Mucosa of descending colon (tissue), 3 donors: ENCODE results near the gene LRP1B. TPM values are rescaled to one million over a fixed set of nuclear protein-coding genes. Genes with fewer than 3 reads are reported as not detected.

Experiments
- ATAC-seq: fragments of 200-7000 bp; cut with Tn5 transposase; one replicate; pipeline ENCODE4 v1.9.1; 2020; ENCODE audit warnings: mild to moderate bottlenecking, moderate library complexity
- DNase-seq, 3 donors: peaks; one replicate each; pipeline ENCODE4 v3.0.0-alpha.2; 2020
- H3K36me3 ChIP-seq: fragments of 200-600 bp; one replicate; pipeline ENCODE4 v1.8.0; 2021; ENCODE audit warnings: low read depth, mild to moderate bottlenecking
- H3K4me1 ChIP-seq: fragments of 200-600 bp; one replicate; pipeline ENCODE4 v1.8.0; 2021; ENCODE audit warnings: low read depth, mild to moderate bottlenecking
- H3K4me3 ChIP-seq: fragments of 200-600 bp; one replicate; pipeline ENCODE4 v1.8.0; 2021; ENCODE audit warnings: mild to moderate bottlenecking
- H3K9me3 ChIP-seq: fragments of 200-600 bp; one replicate; pipeline ENCODE4 v1.8.0; 2021; ENCODE audit warnings: mild to moderate bottlenecking
- CTCF ChIP-seq: fragments of 200-600 bp; IDR thresholded peaks from one replicate; pipeline ENCODE4 v1.8.0; 2022; ENCODE audit warnings: antibody characterized with exemption, mild to moderate bottlenecking
- intact Hi-C, 2 donors: fragments of 100-400 bp; cut with DNase I in 1 of 2; cut with micrococcal nuclease in 1 of 2; formaldehyde crosslinking; loops; one replicate each; pipeline versions ENCODE4 v1.11.0 to v1.11.1; 2022; cut with DNase I, micrococcal nuclease
- total RNA-seq, 3 donors: library from RNA; stranded (reverse); fragmentation: NEBNext Ultra II Directional in 2 of 3; extraction: Animal tissue kit (Norgen Biotek cat#: 25700) in 2 of 3; gene quantifications; one replicate each; pipeline versions ENCODE4 v1.2.1 to v1.2.4, GENCODE V29; 2021 to 2023
- donor health status: DM: no; HTN: no; CAD: no; lungs with moderate emphysema.
- donor health status: DM: no; HTN: no; CAD: no.
- donor health status: DM: no; HTN: yes; CAD: no.

LRP1B gene
- total RNA-seq, 3 donors from 2014 or later: 0.12 to 1.6 (median 0.20) TPM

- H3K9me3 ChIP-seq: no peaks in the 10 kb centered on the region
- no peak for TF ChIP-seq CTCF
- DNase-seq: no peak
- no peak for ATAC-seq
- no peaks in the 10 kb centered on the region for H3K4me1 ChIP-seq
- no peak overlapping the region for H3K4me3 ChIP-seq
- intact Hi-C loops: no loop called here
- H3K36me3 ChIP-seq: no peaks in the 10 kb centered on the region
Measured at GRCh38 chr2:141137122-141137693, 993.6 kb downstream of the LRP1B start.

DNA sequence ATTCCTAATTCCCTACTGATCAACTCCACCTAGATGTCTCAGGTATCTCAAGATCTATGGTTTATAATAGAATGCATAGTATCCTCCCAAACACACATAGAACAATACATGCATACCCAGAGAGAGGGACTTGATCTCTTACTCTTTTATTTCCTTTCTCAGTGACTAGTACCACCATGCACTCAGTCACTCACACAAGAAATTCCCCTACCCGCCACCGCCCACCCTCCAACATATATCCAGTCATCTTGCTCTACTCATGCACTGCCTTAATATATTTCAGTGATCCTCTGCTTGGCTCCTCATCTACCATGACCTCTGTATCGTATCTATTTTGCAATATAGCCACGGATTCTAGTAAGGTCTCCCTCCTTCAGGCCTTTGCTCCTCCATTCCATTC lies 996.9 kb downstream of the LRP1B start:
- Histone ChIP-seq H3K9me3 (no peaks in the 10 kb centered on the region), H3K4me3 (no peak overlapping the region), H3K36me3 (no peaks in the 10 kb centered on the region), H3K4me1 (no peaks in the 10 kb centered on the region)
- intact Hi-C loops: no loop called here
- no peak for DNase-seq
- TF ChIP-seq CTCF: no peak
- no peak for ATAC-seq

DNA sequence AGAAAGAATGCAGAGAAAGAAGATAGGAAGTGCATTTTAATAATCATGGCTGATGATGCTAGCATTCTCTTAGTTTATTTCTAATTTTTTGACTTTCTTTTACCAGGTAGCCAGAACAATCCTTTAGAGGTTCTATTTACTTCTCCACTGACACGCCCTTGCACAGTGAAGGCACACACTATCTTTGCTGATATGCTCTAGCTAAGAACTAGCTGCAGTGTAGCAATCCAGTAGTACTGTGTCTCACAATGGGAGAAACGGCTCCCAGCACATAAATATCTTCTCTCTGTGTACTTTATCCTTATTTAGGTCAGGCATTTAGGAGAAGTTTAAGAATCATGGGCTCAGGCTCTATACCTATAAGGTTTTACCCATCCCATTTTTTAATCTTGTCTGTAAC lies 1005.4 kb downstream of the LRP1B start:
- DNase-seq (no peak), ATAC-seq (no peak)
- Histone ChIP-seq H3K4me3 (no peak overlapping the region), H3K36me3 (no peaks in the 10 kb centered on the region), H3K4me1 (no peaks in the 10 kb centered on the region), H3K9me3 (no peaks in the 10 kb centered on the region)
- intact Hi-C loops: no loop called here
- TF ChIP-seq CTCF: no peak

- no peaks in the 10 kb centered on the region for H3K36me3 ChIP-seq
- no peak overlapping the region for H3K4me3 ChIP-seq
- H3K4me1 ChIP-seq: no peaks in the 10 kb centered on the region
- ATAC-seq (no peak), DNase-seq (no peak)
- TF ChIP-seq CTCF: no peak
- intact Hi-C loops: no loop called here
- no peaks in the 10 kb centered on the region for H3K9me3 ChIP-seq
Measured at GRCh38 chr2:141118836-141119235, 1012.0 kb downstream of the LRP1B start.

DNA sequence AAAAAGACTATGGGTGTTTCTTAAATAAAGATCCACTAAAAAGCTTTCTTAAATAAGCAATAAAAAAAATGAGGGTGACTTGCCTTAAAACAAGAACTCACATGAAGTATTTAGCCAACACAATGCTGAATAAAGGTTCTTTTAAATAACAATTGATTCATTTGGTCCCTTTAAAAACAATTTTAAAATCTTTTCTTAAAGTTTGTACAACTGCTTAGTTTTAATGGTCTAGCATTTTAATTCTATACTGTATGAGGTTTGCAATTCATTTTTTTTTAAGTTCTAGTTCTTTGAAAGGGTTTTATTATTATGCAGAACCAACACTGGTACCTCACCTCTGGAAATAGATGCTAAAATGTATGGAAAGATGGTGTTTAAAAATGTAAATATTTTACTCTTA lies 1017.5 kb downstream of the LRP1B start:
- H3K36me3 ChIP-seq: no peaks in the 10 kb centered on the region
- TF ChIP-seq CTCF: no peak
- no peaks in the 10 kb centered on the region for H3K9me3 ChIP-seq
- no peak overlapping the region for H3K4me3 ChIP-seq
- ATAC-seq (no peak), DNase-seq (no peak)
- no peaks in the 10 kb centered on the region for H3K4me1 ChIP-seq
- intact Hi-C loops: no loop called here

GRCh38 chr2:141109633-141110032 lies 1021.2 kb downstream of the LRP1B start:
- intact Hi-C loops: no loop called here
- Histone ChIP-seq H3K4me3 (no peak overlapping the region), H3K36me3 (no peaks in the 10 kb centered on the region), H3K4me1 (no peaks in the 10 kb centered on the region), H3K9me3 (no peaks in the 10 kb centered on the region)
- no peak for ATAC-seq
- no peak for TF ChIP-seq CTCF
- DNase-seq: no peak
